Activated CD4-positive, alpha-beta memory T cell treated with anti-CD3 and anti-CD28 coated beads for 36 hours (primary cell): ENCODE data around the gene ST6GALNAC3. TPM values are rescaled to one million over a fixed set of nuclear protein-coding genes. Genes with fewer than 3 reads are reported as not detected.

ENCODE experiments used
- CTCF ChIA-PET: fragments of 350-600 bp; sonication (Branson Sonifier 250); formaldehyde crosslinking; loops from one replicate; lab custom pipeline; 2021; ENCODE audit warnings: antibody characterized with exemption, inconsistent platforms; lab: Charles Lee
- POLR2A ChIA-PET: fragments of 350-600 bp; sonication (Branson Sonifier 250); formaldehyde crosslinking; loops from one replicate; lab custom pipeline; 2021; ENCODE audit warnings: antibody characterized with exemption; lab: Charles Lee
- DNase-seq: peaks from one replicate; pipeline ENCODE4 v3.0.0-alpha.2; 2020
- H3K27ac Mint-ChIP-seq: one replicate; pipeline ENCODE4 v1.8.0; 2021; ENCODE audit warnings: mixed read lengths
- H3K27me3 Mint-ChIP-seq: one replicate; pipeline ENCODE4 v1.8.0; 2021; ENCODE audit warnings: mixed read lengths
- H3K36me3 Mint-ChIP-seq: one replicate; pipeline ENCODE4 v1.8.0; 2021; ENCODE audit warnings: mixed read lengths
- H3K4me1 Mint-ChIP-seq: one replicate; pipeline ENCODE4 v1.8.0; 2021; ENCODE audit warnings: low read depth, mixed read lengths
- H3K4me3 Mint-ChIP-seq: one replicate; pipeline ENCODE4 v1.8.0; 2021; ENCODE audit warnings: mild to moderate bottlenecking, mixed read lengths
- H3K9me3 Mint-ChIP-seq: one replicate; pipeline ENCODE4 v1.8.0; 2021; ENCODE audit warnings: mixed read lengths
- intact Hi-C: fragments of 100-400 bp; cut with micrococcal nuclease; formaldehyde crosslinking; loops from one replicate; pipeline ENCODE4 v1.15.1; 2023
- total RNA-seq, 2 experiments: library from RNA; stranded (reverse); gene quantifications; one replicate each; pipeline ENCODE4 v1.2.3, GENCODE V29; 2021

Gene ST6GALNAC3
- total RNA-seq, 2 experiments from 2014 or later = 0.26 to 0.41 TPM

DNA sequence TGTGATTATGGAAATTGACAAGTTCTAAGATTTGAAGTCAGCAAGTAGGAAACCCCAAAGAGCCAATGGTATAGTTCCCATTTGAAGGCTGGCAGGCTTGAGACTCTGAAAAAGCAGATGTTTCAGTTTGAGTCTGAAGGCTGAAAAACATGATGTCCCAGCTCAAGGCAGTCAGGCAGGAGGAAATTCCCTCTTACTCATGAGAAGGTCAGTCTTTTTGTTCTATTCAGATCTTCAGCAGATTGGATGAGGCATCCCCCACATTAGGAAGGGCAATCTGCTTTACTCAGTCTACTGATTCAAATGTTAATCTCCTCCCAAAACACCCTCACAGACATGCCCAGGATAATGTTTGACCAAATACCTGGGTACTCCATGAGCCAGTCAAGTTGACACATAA lies 420.3 kb downstream of the ST6GALNAC3 start:
- H3K36me3 Mint-ChIP-seq = no peaks in the 10 kb centered on the region
- H3K9me3 Mint-ChIP-seq = no peaks in the 10 kb centered on the region
- CTCF ChIA-PET = no interaction called here
- H3K4me1 Mint-ChIP-seq = peaks cover 14% of the 10 kb centered on the region
- H3K27me3 Mint-ChIP-seq = no peaks in the 10 kb centered on the region
- H3K4me3 Mint-ChIP-seq = no peak overlapping the region
- no peak overlapping the region for H3K27ac Mint-ChIP-seq
- DNase-seq = peak; percentile 24
- POLR2A ChIA-PET = no interaction called here
- intact Hi-C loops = no loop called here

DNA sequence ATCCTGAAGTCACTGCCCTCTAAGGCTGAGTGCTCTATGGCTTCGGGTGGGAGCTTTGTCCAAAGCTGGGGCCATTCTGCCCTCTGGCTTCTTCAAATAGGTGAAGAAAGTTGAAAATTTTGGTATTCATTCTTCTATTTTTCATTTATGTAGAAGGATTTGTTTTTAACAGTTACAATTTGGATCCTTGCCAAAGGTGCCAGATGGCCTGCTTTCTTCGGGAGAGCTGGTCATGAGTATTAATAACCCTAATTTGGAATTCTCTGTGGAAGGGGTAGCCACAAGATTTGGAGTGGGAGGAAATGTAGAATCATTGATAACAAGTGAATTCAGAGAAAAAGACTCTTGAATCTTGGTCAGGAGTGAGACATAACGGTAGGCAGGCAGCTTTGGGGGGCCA lies 422.3 kb downstream of the ST6GALNAC3 start:
- DNase-seq = no peak
- ChIA-PET POLR2A (no interaction called here), CTCF (no interaction called here)
- no peaks in the 10 kb centered on the region for H3K36me3 Mint-ChIP-seq
- no peak overlapping the region for H3K27ac Mint-ChIP-seq
- no peaks in the 10 kb centered on the region for H3K9me3 Mint-ChIP-seq
- no peak overlapping the region for H3K4me3 Mint-ChIP-seq
- H3K4me1 Mint-ChIP-seq = peaks cover 17% of the 10 kb centered on the region
- no peaks in the 10 kb centered on the region for H3K27me3 Mint-ChIP-seq
- intact Hi-C loops = no loop called here

DNA sequence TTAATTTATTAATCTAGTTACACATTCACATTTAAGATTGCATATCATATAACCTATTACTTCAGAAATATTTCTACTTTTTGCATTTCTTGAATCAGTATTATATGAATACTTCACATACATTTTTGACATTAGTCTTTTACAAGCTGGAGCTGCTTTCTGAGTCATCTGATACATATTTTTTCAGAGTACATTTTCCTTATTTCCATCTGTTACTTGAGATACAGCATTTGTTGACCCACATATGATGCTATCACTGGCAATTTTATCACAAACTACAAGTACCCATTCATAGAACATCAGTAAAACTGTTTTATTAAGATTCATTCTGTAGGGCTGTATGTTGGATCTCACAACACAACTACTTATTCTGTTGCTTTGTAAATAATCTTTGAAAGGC lies 425.6 kb downstream of the ST6GALNAC3 start:
- peaks cover 3% of the 10 kb centered on the region for H3K4me1 Mint-ChIP-seq

DNA sequence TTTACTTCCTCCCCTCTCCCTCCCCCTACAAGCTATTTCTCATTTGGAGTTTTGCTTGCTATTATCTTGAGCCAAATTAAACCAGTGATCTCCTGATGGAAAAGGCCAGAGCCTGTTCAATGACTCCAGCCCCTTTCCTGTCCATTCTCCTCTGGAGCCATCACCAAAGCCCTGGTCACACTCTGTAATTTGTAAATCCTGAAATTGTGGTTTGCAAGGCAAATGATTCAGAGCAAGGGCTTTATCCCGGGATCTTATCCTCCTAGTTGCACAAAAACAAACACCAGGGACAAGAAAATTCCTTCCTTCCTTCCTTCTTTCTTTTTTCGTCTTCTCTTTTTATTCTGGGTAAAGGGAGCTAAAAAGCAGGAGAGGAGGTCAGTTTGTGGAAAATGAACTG lies 426.6 kb downstream of the ST6GALNAC3 start:
- DNase-seq = no peak
- intact Hi-C loops = no loop called here
- Mint-ChIP-seq H3K27me3 (no peaks in the 10 kb centered on the region), H3K36me3 (no peaks in the 10 kb centered on the region), H3K27ac (no peak overlapping the region), H3K4me1 (peaks cover 3% of the 10 kb centered on the region), H3K4me3 (no peak overlapping the region), H3K9me3 (no peaks in the 10 kb centered on the region)
- ChIA-PET POLR2A (no interaction called here), CTCF (no interaction called here)

More for the DNA sequence above, 425.6 kb downstream of the ST6GALNAC3 start:
- no peaks in the 10 kb centered on the region for H3K9me3 Mint-ChIP-seq
- intact Hi-C loops = no loop called here
- H3K36me3 Mint-ChIP-seq = no peaks in the 10 kb centered on the region
- H3K27me3 Mint-ChIP-seq = no peaks in the 10 kb centered on the region
- H3K27ac Mint-ChIP-seq = no peak overlapping the region
- POLR2A ChIA-PET = no interaction called here
- DNase-seq = no peak
- H3K4me3 Mint-ChIP-seq = no peak overlapping the region
- CTCF ChIA-PET = no interaction called here

DNA sequence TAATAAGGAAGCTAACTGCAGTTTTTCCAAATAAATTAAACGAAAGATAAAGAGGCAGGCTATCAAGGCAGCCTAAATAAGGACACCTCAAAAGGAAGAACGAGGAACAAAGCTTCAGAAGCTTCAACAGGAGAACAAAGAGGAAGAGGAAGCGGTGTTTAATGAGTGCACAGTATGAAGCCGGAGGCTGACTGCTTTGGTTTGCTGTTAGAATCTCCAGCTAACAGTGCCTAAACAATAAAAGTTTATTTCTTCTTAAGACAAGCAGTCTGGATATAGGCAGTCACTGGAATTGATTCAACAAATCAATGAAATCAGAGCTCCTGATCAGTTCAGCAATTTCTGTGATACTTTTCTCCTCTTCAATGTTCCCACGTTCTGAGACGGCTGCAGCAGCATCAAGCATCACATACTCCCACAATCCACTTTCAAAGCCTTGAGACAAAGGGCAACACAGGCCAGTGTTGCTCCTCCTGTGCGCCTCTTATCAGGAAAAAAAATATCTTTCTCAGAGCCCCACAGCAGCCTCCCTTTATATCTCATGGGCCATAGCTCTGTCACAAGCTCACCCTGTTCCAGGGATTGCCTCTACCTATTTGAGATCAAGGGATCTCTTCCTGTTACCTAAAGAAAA lies 427.2 kb downstream of the ST6GALNAC3 start:
- no peak overlapping the region for H3K27ac Mint-ChIP-seq
- H3K4me3 Mint-ChIP-seq = no peak overlapping the region
- DNase-seq = no peak
- H3K36me3 Mint-ChIP-seq = no peaks in the 10 kb centered on the region
- ChIA-PET POLR2A (no interaction called here), CTCF (no interaction called here)
- intact Hi-C loops = no loop called here
- H3K9me3 Mint-ChIP-seq = no peaks in the 10 kb centered on the region
- no peaks in the 10 kb centered on the region for H3K27me3 Mint-ChIP-seq
- H3K4me1 Mint-ChIP-seq = peaks cover 3% of the 10 kb centered on the region

DNA sequence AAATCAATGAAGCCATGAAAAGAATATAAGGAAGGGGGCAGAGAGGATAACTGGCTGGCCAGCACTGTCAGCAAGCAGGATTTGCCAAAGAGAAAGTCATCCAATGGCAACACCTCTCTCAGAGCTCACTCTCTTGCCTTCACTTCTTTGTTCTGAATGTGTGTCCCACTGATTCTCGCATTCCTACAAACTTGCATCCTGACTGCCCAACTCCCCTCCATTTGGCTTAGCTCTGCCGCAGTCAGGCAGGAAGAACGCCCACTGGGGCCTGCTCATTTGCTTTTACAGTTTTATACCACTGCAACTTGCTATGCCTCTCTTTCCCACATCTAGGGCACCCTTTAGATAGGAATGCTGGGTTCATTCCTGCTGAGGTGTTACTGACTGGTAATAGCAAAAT lies 428.6 kb downstream of the ST6GALNAC3 start:
- intact Hi-C loops = no loop called here
- POLR2A ChIA-PET = no interaction called here
- Mint-ChIP-seq H3K4me1 (peaks cover 3% of the 10 kb centered on the region), H3K4me3 (no peak overlapping the region), H3K36me3 (no peaks in the 10 kb centered on the region), H3K27me3 (no peaks in the 10 kb centered on the region), H3K27ac (no peak overlapping the region), H3K9me3 (no peaks in the 10 kb centered on the region)
- no peak for DNase-seq
- CTCF ChIA-PET = no interaction called here

DNA sequence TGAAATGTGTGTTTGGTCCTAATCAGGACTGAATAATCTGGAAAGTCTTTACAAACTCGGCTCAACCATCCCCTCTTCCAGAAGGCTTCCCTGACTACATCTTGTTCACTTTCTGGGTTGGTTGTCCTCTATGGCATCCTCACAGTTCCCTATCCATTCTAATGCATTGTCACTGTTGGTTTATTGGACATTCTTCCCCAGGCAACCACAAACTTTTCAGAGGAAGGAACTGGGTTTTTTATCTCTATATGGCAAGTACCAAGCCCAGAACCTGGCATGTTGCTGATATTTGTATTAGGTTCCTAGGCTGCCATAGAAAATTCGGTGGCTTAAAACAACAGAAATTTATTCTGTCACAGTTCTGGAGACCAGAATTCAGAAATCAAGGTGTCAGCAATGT lies 429.2 kb downstream of the ST6GALNAC3 start:
- no peaks in the 10 kb centered on the region for H3K36me3 Mint-ChIP-seq
- no peak for DNase-seq
- H3K27me3 Mint-ChIP-seq = no peaks in the 10 kb centered on the region
- no peak overlapping the region for H3K4me3 Mint-ChIP-seq
- H3K4me1 Mint-ChIP-seq = peaks cover 3% of the 10 kb centered on the region
- H3K27ac Mint-ChIP-seq = no peak overlapping the region
- ChIA-PET CTCF (no interaction called here), POLR2A (no interaction called here)
- intact Hi-C loops = no loop called here
- H3K9me3 Mint-ChIP-seq = no peaks in the 10 kb centered on the region

DNA sequence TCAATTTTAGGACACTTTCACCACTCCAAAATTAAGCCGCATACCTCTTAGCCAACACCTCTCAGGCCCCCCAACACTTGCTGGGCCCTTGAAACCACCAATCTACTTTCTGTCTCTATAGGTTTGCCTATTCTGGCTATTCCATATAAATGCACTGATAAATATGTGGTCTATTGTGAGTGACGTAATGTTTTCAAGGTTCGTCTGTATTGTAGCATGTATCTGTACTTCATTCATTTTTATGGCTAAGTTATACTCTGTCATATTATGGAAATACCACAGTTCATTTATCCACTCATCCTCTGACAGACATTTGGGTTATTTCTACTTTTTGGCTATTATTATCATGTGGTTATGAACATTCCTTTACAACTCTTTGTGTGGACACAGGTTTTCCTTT lies 432.8 kb downstream of the ST6GALNAC3 start:
- POLR2A ChIA-PET = no interaction called here
- Mint-ChIP-seq H3K27ac (no peak overlapping the region), H3K27me3 (no peaks in the 10 kb centered on the region), H3K9me3 (no peaks in the 10 kb centered on the region), H3K4me3 (no peak overlapping the region), H3K4me1 (peaks cover 7% of the 10 kb centered on the region), H3K36me3 (no peaks in the 10 kb centered on the region)
- DNase-seq = no peak
- intact Hi-C loops = no loop called here
- CTCF ChIA-PET = no interaction called here

DNA sequence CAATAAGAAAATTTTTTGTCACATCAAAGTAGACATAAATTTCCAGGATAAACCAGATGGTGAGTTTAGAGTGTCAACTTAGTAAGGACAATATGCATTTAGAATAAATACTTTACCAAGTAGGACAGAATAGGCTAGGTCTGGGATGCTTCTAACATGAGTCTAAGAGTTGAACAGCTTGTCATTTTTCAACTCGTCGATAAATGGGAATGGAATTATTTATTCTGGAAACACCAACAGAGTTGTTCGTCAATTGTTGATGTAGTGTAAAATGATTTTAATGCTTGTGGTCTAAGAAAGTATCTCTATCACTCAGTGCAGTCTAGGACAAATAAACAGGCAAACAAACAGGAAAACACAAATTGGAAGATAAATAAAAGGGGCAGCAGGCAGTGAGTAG lies 434.3 kb downstream of the ST6GALNAC3 start:
- DNase-seq = no peak
- H3K4me3 Mint-ChIP-seq = no peak overlapping the region
- CTCF ChIA-PET = no interaction called here
- no peaks in the 10 kb centered on the region for H3K9me3 Mint-ChIP-seq
- H3K27ac Mint-ChIP-seq = no peak overlapping the region
- H3K4me1 Mint-ChIP-seq = peaks cover 7% of the 10 kb centered on the region
- H3K36me3 Mint-ChIP-seq = no peaks in the 10 kb centered on the region
- intact Hi-C loops = no loop called here
- H3K27me3 Mint-ChIP-seq = no peaks in the 10 kb centered on the region
- POLR2A ChIA-PET = no interaction called here

DNA sequence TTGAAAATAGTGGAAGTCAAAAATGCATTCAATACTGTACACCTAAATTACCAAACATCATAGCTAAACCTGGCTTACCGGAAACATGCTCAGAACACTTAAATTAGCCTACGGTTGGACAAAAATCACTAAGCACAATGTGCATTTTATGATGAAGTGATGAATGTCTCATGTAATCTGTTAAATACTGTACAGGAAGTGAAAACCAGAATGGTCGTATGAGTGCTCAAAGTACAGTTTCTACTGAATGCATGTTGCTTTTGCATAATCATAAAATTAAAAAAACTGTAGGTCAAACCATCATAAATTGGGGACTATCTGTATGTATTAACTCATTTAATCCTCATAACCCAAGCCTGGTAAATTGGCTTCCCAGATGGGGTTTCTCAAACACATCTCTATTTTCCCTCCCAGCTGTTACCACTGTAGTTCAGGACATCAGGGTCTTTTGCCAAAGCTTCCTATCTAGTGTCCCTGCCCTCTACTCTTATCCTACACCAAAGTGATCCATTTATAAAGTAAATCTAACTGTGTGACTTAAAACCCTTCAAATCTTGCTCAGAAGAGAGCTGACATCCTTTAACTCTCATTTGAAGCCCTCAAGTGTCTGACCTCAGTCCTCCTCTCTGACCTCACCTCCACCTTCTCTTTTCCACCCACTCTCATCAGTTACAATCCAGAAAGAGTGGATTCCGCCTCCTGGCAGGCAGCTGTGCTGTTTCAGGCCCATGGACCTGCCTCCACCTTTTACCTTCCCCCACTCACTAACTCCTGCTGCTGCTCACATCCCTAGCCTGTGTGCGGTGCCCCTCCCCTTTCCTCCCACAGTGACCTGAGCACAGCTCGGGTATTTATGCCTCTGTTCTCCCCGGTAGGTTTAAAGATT lies 436.4 kb downstream of the ST6GALNAC3 start:
- no peak overlapping the region for H3K27ac Mint-ChIP-seq
- H3K4me1 Mint-ChIP-seq = peaks cover 7% of the 10 kb centered on the region
- no peaks in the 10 kb centered on the region for H3K9me3 Mint-ChIP-seq
- DNase-seq = no peak
- H3K4me3 Mint-ChIP-seq = no peak overlapping the region
- ChIA-PET POLR2A (no interaction called here), CTCF (no interaction called here)
- intact Hi-C loops = no loop called here
- no peaks in the 10 kb centered on the region for H3K27me3 Mint-ChIP-seq
- no peaks in the 10 kb centered on the region for H3K36me3 Mint-ChIP-seq

DNA sequence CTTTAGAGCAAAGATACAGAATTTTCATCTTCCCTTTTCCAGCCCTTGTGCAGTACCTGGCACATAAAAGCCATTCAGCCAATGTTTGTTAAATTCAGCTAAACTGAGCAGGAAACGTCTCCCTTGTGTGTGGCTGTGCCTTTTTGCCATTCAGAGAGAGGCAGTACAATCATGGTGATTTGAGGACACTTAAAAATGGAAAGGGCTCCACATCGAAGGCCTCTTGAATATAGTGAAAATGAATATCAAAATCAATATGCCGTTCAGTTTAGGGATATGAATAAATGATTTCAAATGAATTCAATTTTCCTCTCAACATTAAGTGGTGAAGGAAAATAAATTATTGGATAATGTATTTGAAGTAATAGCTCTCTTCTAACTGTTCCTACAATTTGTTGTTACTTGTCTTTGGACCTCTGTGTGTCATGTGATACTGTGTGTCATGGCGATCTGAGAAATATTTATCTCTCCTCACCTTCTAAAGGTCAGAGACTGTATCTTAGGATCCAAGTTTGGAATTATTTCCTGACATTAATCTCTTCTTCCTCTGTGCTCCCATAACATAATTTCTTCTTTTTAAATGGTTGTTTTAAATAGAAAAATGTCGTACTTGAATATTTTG lies 437.1 kb downstream of the ST6GALNAC3 start:
- intact Hi-C loops = no loop called here
- ChIA-PET CTCF (no interaction called here), POLR2A (no interaction called here)
- peaks cover 7% of the 10 kb centered on the region for H3K4me1 Mint-ChIP-seq
- no peak overlapping the region for H3K27ac Mint-ChIP-seq
- H3K9me3 Mint-ChIP-seq = no peaks in the 10 kb centered on the region
- no peak for DNase-seq
- no peaks in the 10 kb centered on the region for H3K36me3 Mint-ChIP-seq
- H3K27me3 Mint-ChIP-seq = no peaks in the 10 kb centered on the region
- no peak overlapping the region for H3K4me3 Mint-ChIP-seq

DNA sequence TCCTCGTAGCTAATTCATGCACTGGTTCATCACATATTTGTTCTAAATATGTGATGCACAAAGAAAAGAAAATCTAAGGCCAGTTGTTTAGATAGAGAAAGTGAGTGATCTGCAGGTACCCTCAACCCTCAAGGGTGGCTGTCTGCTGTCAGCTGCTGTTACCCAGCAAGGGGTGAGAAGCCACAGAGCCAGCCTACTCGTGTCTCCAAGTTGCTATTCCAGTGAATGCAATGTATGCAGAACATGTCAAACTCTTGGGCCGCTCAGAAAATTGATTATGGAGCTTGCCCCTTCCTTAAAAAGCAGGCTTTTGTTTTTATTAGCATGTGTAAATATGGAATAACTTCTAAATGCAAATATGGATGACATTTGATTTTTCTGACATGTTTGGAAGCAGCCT lies 456.4 kb downstream of the ST6GALNAC3 start:
- Mint-ChIP-seq H3K36me3 (no peaks in the 10 kb centered on the region), H3K27ac (no peak overlapping the region), H3K4me3 (no peak overlapping the region), H3K4me1 (no peaks in the 10 kb centered on the region), H3K27me3 (no peaks in the 10 kb centered on the region), H3K9me3 (no peaks in the 10 kb centered on the region)
- no peak for DNase-seq
- ChIA-PET POLR2A (no interaction called here), CTCF (no interaction called here)
- intact Hi-C loops = no loop called here
